ENCODE measurements around the gene SERPINB3. TPM values are rescaled to one million over a fixed set of nuclear protein-coding genes. Genes with fewer than 3 reads are reported as not detected.

The SERPINB3 gene
- total and polyA plus RNA-seq, 5 experiments from 2014 or later: not detected

Other genes starting within 250 kb of the SERPINB3 start
- 10 to 100 TPM; 69.8 to 74.8 TPM for gene VPS4B, start 239.4 kb downstream of the SERPINB3 start, total RNA-seq
- gene VPS4B, start 239.4 kb downstream of the SERPINB3 start, polyA plus RNA-seq: 10 to 100 TPM; 41.0 to 57.8 (median 48.8) TPM
- not detected for gene SERPINB5, start 184.9 kb downstream of the SERPINB3 start, total RNA-seq
- gene SERPINB5, start 184.9 kb downstream of the SERPINB3 start, polyA plus RNA-seq: not detected
- not detected for gene SERPINB12, start 119.5 kb downstream of the SERPINB3 start, total RNA-seq
- gene SERPINB12, start 119.5 kb downstream of the SERPINB3 start, polyA plus RNA-seq: not detected
- gene SERPINB13, start 74.5 kb downstream of the SERPINB3 start, total RNA-seq: not detected
- gene SERPINB13, start 74.5 kb downstream of the SERPINB3 start, polyA plus RNA-seq: not detected
- not detected for gene SERPINB4, start 17.6 kb downstream of the SERPINB3 start, total RNA-seq
- not detected for gene SERPINB4, start 17.6 kb downstream of the SERPINB3 start, polyA plus RNA-seq
- not detected for gene SERPINB11, start 41.1 kb upstream of the SERPINB3 start, total RNA-seq
- gene SERPINB11, start 41.1 kb upstream of the SERPINB3 start, polyA plus RNA-seq: not detected
- not detected for gene SERPINB7, start 113.5 kb upstream of the SERPINB3 start, total RNA-seq
- gene SERPINB7, start 113.5 kb upstream of the SERPINB3 start, polyA plus RNA-seq: not detected
- 1 to 10 TPM; 1.5 to 1.9 TPM for gene SERPINB2, start 225.8 kb upstream of the SERPINB3 start, total RNA-seq
- under 1 TPM in 1 of 3 donors, not detected in 2; 0.09 TPM for gene SERPINB2, start 225.8 kb upstream of the SERPINB3 start, polyA plus RNA-seq
- gene SERPINB10, start 246.1 kb upstream of the SERPINB3 start, total RNA-seq: not detected
- gene SERPINB10, start 246.1 kb upstream of the SERPINB3 start, polyA plus RNA-seq: not detected

Data from naive thymus-derived CD8-positive, alpha-beta T cell (primary cell).